Nephron progenitor cell (in vitro differentiated cells): ENCODE measurements around the gene SOX30.

ENCODE experiments used
- DNase-seq: peaks from one replicate; pipeline ENCODE4 v3.0.0; 2021
- H3K27ac Mint-ChIP-seq: 2 replicates; pipeline ENCODE4 v1.8.0; 2021; ENCODE audit warnings: mild to moderate bottlenecking, moderate library complexity, mixed read lengths
- H3K27me3 Mint-ChIP-seq: 2 replicates; pipeline ENCODE4 v1.8.0; 2021; ENCODE audit warnings: mild to moderate bottlenecking, low read depth, mixed read lengths; ENCODE audit not compliant: poor library complexity
- H3K36me3 Mint-ChIP-seq: 2 replicates; pipeline ENCODE4 v1.8.0; 2021; ENCODE audit warnings: low read depth, mixed read lengths
- H3K4me1 Mint-ChIP-seq: 2 replicates; pipeline ENCODE4 v1.8.0; 2021; ENCODE audit warnings: mixed read lengths
- H3K4me3 Mint-ChIP-seq: 2 replicates; pipeline ENCODE4 v1.8.0; 2021; ENCODE audit warnings: mild to moderate bottlenecking, moderate library complexity, mixed read lengths
- H3K9me3 Mint-ChIP-seq: 2 replicates; pipeline ENCODE4 v1.8.0; 2021; ENCODE audit warnings: mild to moderate bottlenecking, moderate library complexity, mixed read lengths
- CTCF ChIP-seq: fragments of 200-600 bp; sonication (generic); IDR thresholded peaks from 2 replicates; pipeline ENCODE4 v1.5.0; 2021; ENCODE audit warnings: antibody characterized with exemption

The SOX30 gene

DNA sequence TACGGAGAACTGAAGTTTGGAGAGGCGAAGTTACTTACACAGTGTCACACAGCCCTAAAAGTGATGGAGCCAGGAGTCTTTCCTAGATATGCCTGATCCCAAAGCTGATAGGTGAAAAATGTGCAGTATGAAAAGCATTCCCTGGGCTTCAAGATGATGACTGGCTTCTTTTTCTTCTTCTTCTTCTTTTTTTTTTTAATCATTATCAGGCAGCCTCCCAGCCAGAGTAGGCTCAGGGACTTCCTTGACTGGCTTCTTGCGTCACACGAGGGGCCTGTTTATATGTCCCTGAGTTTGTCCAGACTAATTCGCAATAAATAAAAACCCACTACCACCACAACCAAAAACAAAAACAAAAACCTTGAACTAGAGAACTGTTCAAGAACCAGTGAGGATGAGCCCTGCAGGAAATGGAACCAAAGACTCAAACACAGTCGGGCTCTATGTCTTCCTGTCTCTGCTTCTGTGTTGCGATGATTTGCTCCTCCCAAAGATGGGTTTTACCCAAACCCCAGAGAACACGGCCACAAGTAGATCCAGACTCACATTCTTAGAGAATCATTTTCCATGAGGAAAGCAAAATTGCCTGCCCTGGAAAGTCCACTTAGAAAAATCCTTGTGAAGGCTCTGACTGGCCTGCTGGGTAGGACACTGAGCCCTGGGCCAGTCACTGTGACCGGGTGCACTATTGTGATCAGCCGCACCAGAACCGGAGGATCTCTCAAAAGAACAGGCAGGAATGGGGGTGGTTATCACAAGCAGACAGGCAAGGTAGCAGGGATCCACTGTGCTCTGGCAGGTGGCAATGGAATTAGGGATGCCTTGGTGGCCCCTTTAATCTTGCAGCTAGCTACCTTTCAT, 38.6 kb downstream of the SOX30 start:
- no peak overlapping the region for H3K27ac Mint-ChIP-seq

DNA sequence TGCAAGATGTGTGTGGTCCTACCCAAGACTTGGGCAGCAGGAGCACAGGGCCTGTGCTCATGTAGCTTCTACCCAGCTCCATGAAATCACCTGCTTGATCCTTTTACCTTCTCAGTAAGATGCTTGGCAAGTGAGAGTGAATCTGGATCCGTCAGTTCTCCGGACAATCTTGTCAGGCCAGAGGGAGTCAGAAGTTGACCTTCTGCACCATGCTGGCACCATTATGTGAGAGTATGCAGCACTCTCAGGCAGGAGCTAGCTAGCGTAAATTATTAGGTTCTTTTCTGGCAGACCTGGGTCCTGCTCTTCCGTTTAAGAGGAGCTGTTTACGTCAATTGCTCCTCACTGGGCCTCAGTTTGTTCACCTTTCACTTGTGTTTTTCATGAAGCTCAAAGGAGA, 39.7 kb downstream of the SOX30 start:
- H3K9me3 Mint-ChIP-seq: peaks cover 3% of the 10 kb centered on the region
- peaks cover 4% of the 10 kb centered on the region for H3K36me3 Mint-ChIP-seq
- H3K27me3 Mint-ChIP-seq: peaks cover 8% of the 10 kb centered on the region
- H3K4me3 Mint-ChIP-seq: peak overlapping the region; percentile 16
- no peak for DNase-seq
- no peak for TF ChIP-seq CTCF
- peak overlapping the region; percentile 26 for H3K27ac Mint-ChIP-seq
- peaks cover 32% of the 10 kb centered on the region for H3K4me1 Mint-ChIP-seq

More for the DNA sequence above, 38.6 kb downstream of the SOX30 start:
- no peaks in the 10 kb centered on the region for H3K36me3 Mint-ChIP-seq
- peaks cover 32% of the 10 kb centered on the region for H3K4me1 Mint-ChIP-seq
- H3K27me3 Mint-ChIP-seq: peaks cover 4% of the 10 kb centered on the region
- TF ChIP-seq CTCF: no peak
- peaks cover 3% of the 10 kb centered on the region for H3K9me3 Mint-ChIP-seq
- DNase-seq: no peak
- no peak overlapping the region for H3K4me3 Mint-ChIP-seq

- DNase-seq: no peak
- Mint-ChIP-seq H3K27me3 (peaks cover 8% of the 10 kb centered on the region), H3K27ac (peak overlapping the region; percentile 17), H3K4me3 (no peak overlapping the region), H3K4me1 (peaks cover 32% of the 10 kb centered on the region), H3K36me3 (peaks cover 4% of the 10 kb centered on the region), H3K9me3 (peaks cover 3% of the 10 kb centered on the region)
- TF ChIP-seq CTCF: no peak
Observed at GRCh38 chr5:157611571-157612476, 40.4 kb downstream of the SOX30 start.

DNA sequence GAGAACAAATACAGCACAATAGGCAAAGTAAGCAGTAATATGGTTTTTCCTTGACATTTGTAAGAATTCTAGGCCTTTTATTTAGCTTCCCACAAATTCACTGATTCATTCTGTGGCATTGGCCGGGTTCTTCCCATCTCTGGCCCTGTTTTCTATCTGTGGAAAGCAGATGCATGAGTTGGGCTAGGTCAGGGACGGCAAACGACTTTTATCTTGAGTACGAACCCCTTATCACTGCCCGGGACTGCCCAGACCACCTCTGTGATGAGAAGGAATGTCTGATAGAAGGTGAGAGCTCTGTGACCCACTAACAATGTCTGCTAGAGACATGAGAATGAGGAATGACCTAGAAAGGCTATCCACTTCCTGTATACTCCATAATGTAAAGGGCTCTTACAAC, 41.2 kb downstream of the SOX30 start:
- H3K27me3 Mint-ChIP-seq: peaks cover 8% of the 10 kb centered on the region
- peaks cover 4% of the 10 kb centered on the region for H3K36me3 Mint-ChIP-seq
- DNase-seq: no peak
- no peak overlapping the region for H3K4me3 Mint-ChIP-seq
- peaks cover 3% of the 10 kb centered on the region for H3K9me3 Mint-ChIP-seq
- peaks cover 32% of the 10 kb centered on the region for H3K4me1 Mint-ChIP-seq
- no peak for TF ChIP-seq CTCF
- no peak overlapping the region for H3K27ac Mint-ChIP-seq

- peaks cover 4% of the 10 kb centered on the region for H3K36me3 Mint-ChIP-seq
- no peak overlapping the region for H3K27ac Mint-ChIP-seq
- TF ChIP-seq CTCF: no peak
- H3K4me3 Mint-ChIP-seq: no peak overlapping the region
- H3K27me3 Mint-ChIP-seq: peaks cover 8% of the 10 kb centered on the region
- DNase-seq: no peak
- peaks cover 3% of the 10 kb centered on the region for H3K9me3 Mint-ChIP-seq
- peaks cover 32% of the 10 kb centered on the region for H3K4me1 Mint-ChIP-seq
Observed at GRCh38 chr5:157608972-157609565, 43.2 kb downstream of the SOX30 start.
